ENCODE measurements around the gene MRPS27.
A peak's percentile ranks its signal among the peaks of the same experiment; 100 is the strongest.

MRPS27 gene

DNA sequence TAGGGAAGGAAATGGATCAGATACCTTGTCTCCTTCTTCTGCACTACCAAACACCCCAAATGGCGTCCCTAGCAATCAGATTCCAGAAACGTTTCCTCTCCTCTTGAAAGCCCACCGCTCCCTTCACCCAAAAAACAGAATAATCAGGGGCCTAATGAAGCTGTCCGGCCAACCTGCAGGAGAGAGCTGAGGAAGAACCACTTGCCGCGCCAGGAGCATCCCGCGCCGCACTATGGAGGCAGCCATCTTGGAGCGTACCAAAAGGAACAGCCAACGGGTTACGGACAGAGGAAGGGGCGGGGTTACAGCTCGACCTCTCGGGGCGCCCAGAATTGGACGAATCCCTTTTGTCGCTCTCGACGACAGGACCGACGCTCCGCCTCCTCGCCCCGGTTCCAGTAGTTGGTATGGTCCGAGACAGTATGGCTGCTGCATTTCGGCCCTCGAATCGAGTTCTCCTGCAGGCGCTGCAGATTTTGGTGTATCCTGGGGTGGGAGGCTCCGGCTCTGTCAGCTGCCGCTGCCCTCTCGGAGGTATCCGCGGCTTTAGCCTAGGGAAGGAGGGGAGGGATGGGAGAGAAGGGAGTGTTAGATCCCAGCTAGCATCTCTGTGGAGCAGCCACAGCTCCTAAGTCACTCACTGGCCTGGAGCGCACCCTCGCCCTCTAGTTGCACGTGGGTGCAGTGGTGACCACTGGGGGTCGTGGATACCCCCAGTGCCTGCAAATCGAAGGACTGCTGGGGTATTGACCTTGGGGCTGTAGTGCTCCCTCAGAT, at the start of gene MRPS27, which contains the start of gene PTCD2:
Gene MRPS27, minus strand, starts transcription at position 265 of the 777 bp plus-strand sequence. Its CDS starts 19 bp downstream, at position 246.
Gene PTCD2, plus strand, starts transcription at position 398 of the 777 bp plus-strand sequence. Its CDS starts 10 bp downstream, at position 408.
- peak; percentile 93 to 95 for DNase-seq

GRCh38 chr5:72369711-72370110, 49.7 kb upstream of the MRPS27 start:
- DNase-seq, result no peak

- no peak for DNase-seq
These were observed 49.3 kb upstream of the MRPS27 start for GRCh38 chr5:72369301-72369700.

GRCh38 chr5:72368271-72368670, 48.2 kb upstream of the MRPS27 start:
- DNase-seq, result no peak

DNA sequence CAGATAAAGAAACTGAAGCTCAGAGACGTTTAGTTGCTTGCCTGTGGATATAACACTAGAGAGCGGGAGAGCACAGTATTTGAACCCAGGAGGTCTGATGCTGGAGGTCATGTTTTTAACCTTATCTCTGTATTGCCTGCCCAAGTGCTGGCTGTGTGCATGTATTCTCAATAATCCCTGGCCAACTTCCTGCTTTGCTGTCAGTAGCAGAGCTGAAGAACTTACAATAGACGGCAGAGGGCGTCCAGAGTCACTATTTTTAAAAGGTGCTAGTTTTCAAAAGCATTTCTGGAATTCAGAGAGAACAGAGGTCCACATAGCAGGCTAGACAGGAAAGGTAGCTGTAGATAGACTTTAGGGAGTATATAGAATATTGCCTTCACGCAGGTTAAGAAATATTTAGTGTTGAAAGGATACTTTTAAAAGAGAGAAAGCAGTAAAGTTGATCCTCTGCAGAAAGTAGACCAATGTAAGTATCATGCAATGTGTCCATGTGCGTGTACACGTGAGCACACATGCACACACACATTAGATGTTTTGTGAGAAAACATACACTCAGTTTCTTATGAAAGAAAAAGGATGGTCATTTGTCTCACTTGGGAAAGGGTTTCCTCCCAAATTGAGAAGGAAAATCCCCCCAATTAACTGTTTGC, 46.4 kb upstream of the MRPS27 start:
- DNase-seq, result peak in 1 of 2 donors; percentile 2

- DNase-seq, result no peak
These were observed 44.9 kb upstream of the MRPS27 start for GRCh38 chr5:72364951-72365350.

DNA sequence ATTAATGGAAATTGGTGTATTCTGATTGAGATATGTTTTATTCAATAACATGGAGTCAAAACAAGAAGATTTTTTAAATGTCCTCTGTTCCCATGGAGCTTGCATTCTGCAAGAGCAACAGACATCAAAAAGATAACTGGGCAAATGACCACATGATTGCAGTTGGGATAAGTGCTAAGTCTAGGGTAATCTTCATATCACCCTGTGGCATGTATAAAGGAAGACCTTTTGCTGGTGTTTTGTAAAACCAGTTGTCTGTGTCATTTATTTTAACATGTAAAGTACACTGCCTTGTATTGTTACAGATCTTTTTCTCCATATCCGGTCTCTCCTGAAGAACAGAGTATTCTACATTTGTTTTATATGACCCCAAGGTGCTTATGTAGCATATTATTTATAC, 44.1 kb upstream of the MRPS27 start:
- no peak for DNase-seq

GRCh38 chr5:72363166-72363802, 43.2 kb upstream of the MRPS27 start:
- DNase-seq, result no peak

- no peak for DNase-seq
These were observed 39.8 kb upstream of the MRPS27 start for GRCh38 chr5:72359886-72360285.

DNA sequence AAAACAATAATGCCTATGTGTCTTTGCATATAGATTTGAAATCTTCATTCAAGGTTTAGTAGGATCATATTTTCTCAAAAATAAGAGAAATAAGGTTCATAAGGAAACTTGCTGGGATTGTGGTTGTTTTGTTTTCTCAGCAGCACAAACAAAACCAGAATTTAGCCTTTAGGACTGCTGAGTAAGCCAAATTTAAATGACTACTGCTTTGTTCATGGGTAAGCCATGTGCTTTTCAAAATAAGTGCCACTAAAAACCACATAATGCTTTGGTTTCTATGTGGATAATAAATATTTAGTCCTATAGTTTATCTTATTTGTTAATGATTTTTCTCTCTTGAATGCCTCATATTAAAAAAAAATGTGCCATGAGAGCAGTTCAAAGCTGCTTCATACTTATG, 38.9 kb upstream of the MRPS27 start:
- no peak for DNase-seq

DNA sequence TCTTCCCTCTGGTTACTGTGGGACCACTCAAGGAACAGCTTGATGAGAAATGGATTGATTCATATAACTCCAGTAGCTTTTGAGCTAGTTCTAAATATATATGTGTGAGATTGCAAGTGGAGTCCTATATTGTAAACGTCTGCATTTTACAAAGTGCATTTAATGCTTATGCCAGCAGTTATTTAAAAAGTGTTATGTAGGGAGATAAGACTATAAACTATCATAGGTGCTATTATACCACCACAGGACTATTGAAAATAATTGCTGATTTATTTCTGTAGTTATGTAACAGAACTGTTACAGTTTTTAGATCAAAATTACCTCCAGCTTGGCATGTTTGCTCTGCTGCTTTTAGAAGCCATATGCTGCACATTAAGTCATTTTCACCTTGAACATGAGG, 36.3 kb upstream of the MRPS27 start:
- DNase-seq, result no peak

DNA sequence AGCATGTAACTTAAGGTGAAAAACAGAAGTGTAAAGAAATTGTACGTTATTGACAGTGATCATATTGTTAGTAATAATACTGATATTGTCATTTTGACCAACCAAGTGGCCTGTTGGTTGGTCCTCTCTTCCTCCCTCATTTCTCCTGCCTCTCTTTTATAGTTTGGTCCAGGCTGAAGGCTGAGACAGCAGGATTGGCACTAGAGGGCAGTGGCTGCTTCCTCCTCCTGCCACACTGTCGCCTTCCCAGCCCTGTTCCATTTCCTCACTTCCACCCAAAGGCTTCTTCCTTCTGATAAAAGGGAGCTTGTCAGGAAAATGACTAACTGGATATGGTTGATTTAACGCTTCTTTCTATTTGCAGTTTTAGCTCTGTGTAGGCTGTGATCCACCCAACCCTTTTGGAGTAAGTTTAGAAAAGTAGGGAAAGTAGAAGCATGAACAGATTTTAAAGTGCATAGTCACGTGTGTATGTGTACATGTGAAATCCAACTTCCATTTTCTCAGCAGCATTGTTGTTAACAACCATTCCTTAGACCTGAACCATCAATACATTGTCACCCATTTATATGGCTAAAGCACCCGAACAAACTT, 35.8 kb upstream of the MRPS27 start:
- no peak for DNase-seq

DNA sequence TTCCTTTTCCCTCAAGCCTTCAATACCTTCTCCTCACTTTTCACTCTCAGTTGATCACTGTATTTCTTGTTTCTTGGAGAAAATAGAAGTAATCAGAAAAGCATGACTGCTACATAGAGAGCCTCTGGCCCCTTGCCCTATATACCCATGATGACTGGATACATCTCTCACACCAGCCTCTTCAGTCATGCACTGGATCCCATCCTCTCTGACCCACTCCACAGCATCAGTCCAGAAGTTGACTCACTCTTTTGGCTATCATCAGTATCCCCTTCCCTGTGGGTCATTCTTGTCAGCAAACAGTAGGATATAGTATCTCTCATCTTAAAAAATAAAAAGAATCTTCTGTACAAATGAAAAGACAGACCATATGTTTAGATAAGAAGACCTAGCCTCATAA, 33.0 kb upstream of the MRPS27 start:
- no peak for DNase-seq

- no peak for DNase-seq
These were observed 32.6 kb upstream of the MRPS27 start for GRCh38 chr5:72352616-72353015.

DNA sequence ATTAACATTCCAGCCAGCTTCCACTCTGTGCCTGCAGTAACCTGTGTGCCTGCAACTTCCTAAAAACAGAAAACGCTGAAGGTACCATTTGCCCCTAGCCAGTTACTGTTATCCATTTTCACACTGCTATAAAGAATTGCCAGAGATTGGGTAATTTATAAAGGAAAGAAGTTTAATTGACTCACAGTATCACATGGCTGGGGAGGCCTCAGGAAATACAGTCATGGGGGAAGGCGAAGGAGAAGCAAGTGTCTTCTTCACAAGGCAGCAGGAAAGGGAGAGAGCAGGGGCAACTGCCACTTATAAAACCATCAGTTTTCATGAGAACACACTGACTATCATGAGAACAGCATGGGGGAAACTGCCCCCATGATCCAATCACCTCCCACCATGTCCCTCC, 31.3 kb upstream of the MRPS27 start:
- DNase-seq, result no peak

GRCh38 chr5:72347801-72348308, 27.8 kb upstream of the MRPS27 start:
- no peak for DNase-seq

DNA sequence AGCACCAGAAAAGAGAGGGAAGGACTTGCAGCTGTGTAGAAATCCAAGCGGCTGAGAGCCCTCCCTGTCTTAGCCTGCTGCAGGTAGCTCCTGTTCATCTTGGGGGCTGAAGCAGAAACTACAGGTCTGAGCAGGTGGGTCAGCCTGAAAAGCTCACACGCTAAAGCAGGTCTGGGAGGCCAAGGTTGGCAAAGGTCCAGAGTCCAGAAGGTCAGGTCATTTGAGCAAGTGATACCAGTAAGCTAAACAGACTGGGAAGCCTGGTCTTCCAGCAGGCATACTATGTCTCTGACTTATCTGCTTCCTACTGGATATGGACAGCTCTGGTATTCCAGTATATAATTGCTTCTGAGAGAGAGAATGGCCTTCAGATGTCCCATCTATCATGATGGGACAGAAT, 26.4 kb upstream of the MRPS27 start:
- DNase-seq, result no peak

DNA sequence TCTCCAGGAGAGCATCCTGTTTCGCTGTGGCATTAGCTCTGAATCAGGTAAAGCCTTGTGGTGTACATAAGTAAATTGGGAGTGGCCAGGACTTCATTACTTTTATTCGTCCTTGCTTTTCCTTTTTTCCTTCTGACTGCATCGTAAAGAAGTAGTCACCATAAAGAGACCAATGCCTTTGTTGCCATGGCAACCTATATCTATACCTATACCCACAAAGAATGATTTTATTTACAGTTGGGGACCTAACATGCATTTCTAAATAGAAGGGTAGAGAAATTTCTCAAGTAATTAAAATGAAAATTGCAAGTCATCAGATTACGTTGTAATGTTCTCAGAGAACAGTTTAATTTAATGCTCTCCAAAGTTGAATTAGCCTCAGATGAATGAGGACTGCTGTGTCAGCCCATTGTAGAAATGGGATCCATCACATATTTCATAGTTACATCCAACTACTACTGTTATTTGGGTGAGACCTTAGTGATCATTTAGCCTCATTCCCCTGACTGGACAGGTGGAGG, 18.7 kb upstream of the MRPS27 start:
- no peak for DNase-seq

- DNase-seq, result no peak
These were observed 17.1 kb upstream of the MRPS27 start for GRCh38 chr5:72337159-72337558.

- no peak for DNase-seq
These were observed 10.7 kb upstream of the MRPS27 start for GRCh38 chr5:72330712-72331111.

DNA sequence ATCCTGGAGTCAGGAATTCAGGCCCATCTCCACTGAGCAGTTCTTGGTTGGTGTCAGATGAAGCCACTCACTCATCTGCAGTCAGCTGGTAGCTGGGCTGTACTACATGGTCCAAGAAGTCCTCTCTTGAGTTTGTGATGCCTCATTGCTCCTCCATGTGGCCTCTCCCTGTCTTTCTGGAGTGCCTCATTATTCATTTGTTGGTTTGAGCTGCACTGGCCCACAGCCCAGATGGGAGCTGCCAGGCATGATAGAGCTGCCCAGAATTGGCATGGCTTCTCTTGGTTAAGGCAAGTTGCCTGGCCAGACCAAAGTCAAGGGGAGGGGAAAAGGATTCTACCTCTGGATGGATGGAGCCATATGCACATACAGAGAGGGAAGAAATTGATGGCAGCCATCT, 8.1 kb upstream of the MRPS27 start:
- DNase-seq, result no peak

DNA sequence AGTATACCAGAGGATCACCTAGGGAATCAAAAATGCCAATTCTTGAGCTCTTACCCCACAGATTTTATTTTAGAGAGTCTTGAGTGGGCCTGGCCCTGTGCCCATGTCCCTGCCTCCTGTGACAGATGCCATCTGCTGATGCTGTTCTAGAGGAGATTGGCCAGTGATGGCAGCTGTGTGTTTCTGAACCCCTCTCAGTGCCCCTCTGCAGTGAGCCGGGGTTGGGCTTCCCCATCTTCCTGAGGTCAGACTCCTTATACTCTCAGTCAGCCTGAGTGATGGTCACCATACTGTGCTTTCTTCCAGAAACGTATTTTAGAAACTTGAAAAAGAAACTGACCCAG, 6.2 kb upstream of the MRPS27 start:
- no peak for DNase-seq
